ENCODE measurements around the gene SLF2. TPM values are rescaled to one million over a fixed set of nuclear protein-coding genes. Genes with fewer than 3 reads are reported as not detected.

SLF2 gene
- total and polyA plus RNA-seq, 9 of the 15 experiments (the other 6 are each of a cell fraction or from before 2014, with no cell fraction given), result 1.7 to 18.4 (median 7.8) TPM

GRCh38 chr10:100869399-100869798 lies 43.4 kb upstream of the SLF2 start:
- ChIA-PET CTCF (ENCODE audit: low intra/inter-chr PET ratio) (no interaction called here), POLR2A (interaction anchor here (0.6 kb wide), 1 partner anchor 150 kb away, joined by 3 read pairs; no protein-coding TSS in a partner anchor)
- Histone ChIP-seq H3K9me3 (replicated peaks; ENCODE audit: control insufficient read depth, insufficient read depth, low read depth, low read length) (no peaks in the 10 kb centered on the region), H3K9me1 (ENCODE audit: control insufficient read depth, insufficient read depth, low read length) (peaks cover 3% of the 10 kb centered on the region), H3K27me3 (ENCODE audit: control insufficient read depth in 2 of 2, insufficient read depth in 2 of 2, low read length in 2 of 2) (peaks cover 7 to 53% of the 10 kb centered on the region in 2 experiments; a peak in 4 of 5 replicates), H3K9ac (ENCODE audit: insufficient read depth in 1 of 2, low read depth in 2 of 2, low read length in 2 of 2) (no peak overlapping the region), H3K36me3 (ENCODE audit: control insufficient read depth, insufficient read depth, low read length) (no peaks in the 10 kb centered on the region), H2AFZ (ENCODE audit: low read depth, low read length) (no peak overlapping the region), H4K20me1 (replicated peaks; ENCODE audit: control insufficient read depth, insufficient read depth, low read length) (peaks cover 10% of the 10 kb centered on the region), H3K4me3 (no peak overlapping the region), H3K4me1 (replicated peaks in 1 of 2; ENCODE audit: control insufficient read depth in 2 of 2, insufficient read depth in 2 of 2, low read length in 2 of 2) (no peaks in the 10 kb centered on the region; a peak in 1 of 5 replicates), H3K79me2 (ENCODE audit: control insufficient read depth, insufficient read depth, low read length) (no peaks in the 10 kb centered on the region), H3K4me2 (ENCODE audit: insufficient read depth, low read length) (no peak overlapping the region), H3K27ac (ENCODE audit: extremely low read depth, low read depth, low read length) (no peak overlapping the region)
- BruUV-seq (replicated peaks), result no TSS peak
- TF ChIP-seq ZBTB11 (CRISPR knock-in tag; IDR thresholded peaks at IDR 0.05) (no peak), SNAPC5 (CRISPR knock-in tag; IDR thresholded peaks at IDR 0.05) (no peak), ZBTB8A (IDR thresholded peaks at IDR 0.05; ENCODE audit: partially characterized antibody) (no peak)
- FAIRE-seq (no peak), ATAC-seq (no peak), DNase-seq (ENCODE audit: extremely low read depth in 1 of 4, low spot score in 3 of 4) (no peak)
- intact Hi-C loops (cut with micrococcal nuclease) (no loop called here), in situ Hi-C loops (cut with MboI) (loop anchor here (25.0 kb wide), 1 partner anchor 307 kb away; no protein-coding TSS in a partner anchor)
- WGBS (ENCODE audit: insufficient coverage, low coverage, missing lambda C conversion rate), result 3% methylated on average over 4 of the region's 4 CpGs
